ENCODE measurements around the gene ANKRD29. TPM values are rescaled to one million over a fixed set of nuclear protein-coding genes. Genes with fewer than 3 reads are reported as not detected.
"Not testable (repeated sequence)": the region's sequence is repeated elsewhere in the genome, so short reads cannot be mapped to it uniquely, and the experiment has no call there.

ANKRD29 gene
- polyA plus RNA-seq, 1 donor = 6.1 TPM

DNA sequence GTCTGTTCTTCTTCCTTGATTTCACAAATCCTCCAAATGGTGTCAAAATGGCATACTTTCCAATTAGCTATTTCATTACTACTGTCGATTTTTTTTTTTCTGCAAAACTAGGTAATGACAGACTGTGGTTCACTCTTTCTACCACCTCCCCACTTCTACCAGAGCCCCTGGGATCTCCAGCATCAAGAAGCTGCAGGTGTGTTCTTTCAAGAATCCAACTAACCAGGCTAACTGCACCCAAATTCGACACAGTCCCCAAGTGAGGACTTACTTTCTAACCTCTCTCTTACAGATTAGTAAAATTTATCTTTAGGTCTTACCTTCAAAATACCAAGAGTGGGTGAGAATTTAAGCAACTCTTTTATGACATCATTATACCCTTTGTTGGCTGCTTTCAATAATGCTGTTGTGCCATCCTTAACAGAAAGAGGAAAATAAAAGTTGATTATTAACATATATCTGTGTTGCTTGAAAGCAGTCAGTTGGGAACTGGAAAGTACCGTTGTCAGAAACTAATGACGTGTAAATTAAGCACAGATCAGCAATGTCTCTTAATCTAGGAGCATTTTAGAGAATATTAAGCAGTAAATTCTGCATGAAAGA is 45.2 kb downstream of the ANKRD29 start:
- Histone ChIP-seq H3K4me1 (ENCODE audit: control insufficient read depth, insufficient read depth, low read length) (peaks cover 42% of the 10 kb centered on the region), H3K9me3 (ENCODE audit: control insufficient read depth, low read depth, low read length) (no peaks in the 10 kb centered on the region), H3K4me3 (ENCODE audit: low read length) (no peak overlapping the region), H3K27ac (ENCODE audit: low read length) (peak overlapping the region; percentile 66), H3K36me3 (ENCODE audit: control insufficient read depth, insufficient read depth, low read length) (no peaks in the 10 kb centered on the region), H3K27me3 (ENCODE audit: control insufficient read depth, insufficient read depth, low read length) (peaks cover 3% of the 10 kb centered on the region)
- WGBS (ENCODE audit: insufficient coverage, low lambda C conversion rate) = 33% methylated on average over 1 of the region's 4 CpGs
- peak in 1 of 2 donors; percentile 60 for DNase-seq

DNA sequence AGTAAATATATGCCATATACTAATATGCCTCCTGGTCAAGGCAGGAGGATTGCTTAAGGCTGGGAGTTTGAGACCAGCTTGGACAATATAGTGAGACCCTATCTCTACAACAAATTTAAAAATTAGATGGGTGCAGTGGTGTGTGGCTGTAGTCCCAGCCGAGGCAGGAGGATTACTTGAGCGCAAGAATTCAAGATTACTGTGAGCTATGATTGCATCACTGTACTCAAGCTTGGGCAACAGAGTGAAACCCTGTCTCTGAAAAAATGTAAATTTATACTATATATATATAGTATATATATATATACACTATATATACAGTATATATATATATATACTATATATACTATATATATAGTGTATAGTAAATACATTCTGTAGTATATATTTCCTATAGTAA is 46.5 kb downstream of the ANKRD29 start:
- Histone ChIP-seq H3K27me3 (ENCODE audit: control insufficient read depth, insufficient read depth, low read length) (peaks cover 3% of the 10 kb centered on the region), H3K4me1 (ENCODE audit: control insufficient read depth, insufficient read depth, low read length) (peaks cover 54% of the 10 kb centered on the region), H3K4me3 (ENCODE audit: low read length) (no peak overlapping the region), H3K27ac (ENCODE audit: low read length) (no peak overlapping the region), H3K36me3 (ENCODE audit: control insufficient read depth, insufficient read depth, low read length) (no peaks in the 10 kb centered on the region), H3K9me3 (ENCODE audit: control insufficient read depth, low read depth, low read length) (no peaks in the 10 kb centered on the region)
- DNase-seq = no peak
- WGBS (ENCODE audit: insufficient coverage, low lambda C conversion rate) = no CpG with 5 or more reads among the region's 2 CpGs

DNA sequence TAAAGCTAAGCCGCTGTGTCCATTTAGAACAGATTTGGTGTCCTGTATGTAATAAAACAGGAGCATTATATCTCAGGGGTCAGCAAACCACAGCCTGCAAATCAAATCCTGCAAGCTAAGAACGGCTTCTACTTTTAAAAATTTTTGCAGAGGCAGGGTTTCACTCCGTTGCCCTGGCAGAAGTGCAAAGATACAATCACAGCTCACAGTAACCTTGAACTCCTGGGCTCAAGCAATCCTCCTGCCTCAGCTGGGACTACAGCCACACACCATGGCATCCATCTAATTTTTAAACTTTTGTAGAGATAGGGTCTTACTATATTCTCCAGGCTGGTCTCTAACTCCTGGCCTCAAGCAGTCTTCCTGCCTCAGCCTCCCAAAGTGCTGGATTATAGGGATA is 47.8 kb downstream of the ANKRD29 start:
- no peaks in the 10 kb centered on the region for H3K9me3 ChIP-seq (ENCODE audit: control insufficient read depth, low read depth, low read length)
- H3K36me3 ChIP-seq (ENCODE audit: control insufficient read depth, insufficient read depth, low read length) = no peaks in the 10 kb centered on the region

DNA sequence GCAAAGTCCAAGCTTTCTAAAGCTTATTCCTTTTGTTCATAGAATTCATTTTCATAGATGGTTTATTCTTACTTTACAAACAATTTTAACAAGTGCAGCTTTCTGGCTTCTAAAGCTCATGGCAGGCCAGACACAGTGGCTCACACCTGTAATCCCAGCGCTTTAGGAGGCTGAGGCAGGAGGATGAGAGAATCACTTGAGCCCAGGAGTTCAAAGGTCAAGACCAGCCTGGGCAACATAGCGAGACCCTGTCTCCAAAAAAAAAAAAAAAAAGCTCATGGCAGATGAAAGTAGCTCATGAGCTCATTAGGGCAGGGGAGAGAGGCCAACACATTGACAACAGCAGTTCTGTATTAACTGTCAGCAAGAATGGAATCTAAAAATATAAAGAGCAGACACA is 48.3 kb downstream of the ANKRD29 start:
- no peak overlapping the region for H3K27ac ChIP-seq (ENCODE audit: low read length)
- H3K4me3 ChIP-seq (ENCODE audit: low read length) = no peak overlapping the region
- peaks cover 53% of the 10 kb centered on the region for H3K4me1 ChIP-seq (ENCODE audit: control insufficient read depth, insufficient read depth, low read length)
- H3K27me3 ChIP-seq (ENCODE audit: control insufficient read depth, insufficient read depth, low read length) = no peaks in the 10 kb centered on the region
- 100% methylated on average over 1 of the region's 2 CpGs for whole genome bisulfite sequencing (ENCODE audit: insufficient coverage, low lambda C conversion rate)
- H3K36me3 ChIP-seq (ENCODE audit: control insufficient read depth, insufficient read depth, low read length) = no peaks in the 10 kb centered on the region
- no peaks in the 10 kb centered on the region for H3K9me3 ChIP-seq (ENCODE audit: control insufficient read depth, low read depth, low read length)
- DNase-seq = no peak

More for the DNA sequence above, 47.8 kb downstream of the ANKRD29 start:
- no peaks in the 10 kb centered on the region for H3K27me3 ChIP-seq (ENCODE audit: control insufficient read depth, insufficient read depth, low read length)
- no CpG with 5 or more reads among the region's 3 CpGs for WGBS (ENCODE audit: insufficient coverage, low lambda C conversion rate)
- no peak for DNase-seq
- peaks cover 56% of the 10 kb centered on the region for H3K4me1 ChIP-seq (ENCODE audit: control insufficient read depth, insufficient read depth, low read length)
- H3K4me3 ChIP-seq (ENCODE audit: low read length) = no peak overlapping the region
- H3K27ac ChIP-seq (ENCODE audit: low read length) = no peak overlapping the region

DNA sequence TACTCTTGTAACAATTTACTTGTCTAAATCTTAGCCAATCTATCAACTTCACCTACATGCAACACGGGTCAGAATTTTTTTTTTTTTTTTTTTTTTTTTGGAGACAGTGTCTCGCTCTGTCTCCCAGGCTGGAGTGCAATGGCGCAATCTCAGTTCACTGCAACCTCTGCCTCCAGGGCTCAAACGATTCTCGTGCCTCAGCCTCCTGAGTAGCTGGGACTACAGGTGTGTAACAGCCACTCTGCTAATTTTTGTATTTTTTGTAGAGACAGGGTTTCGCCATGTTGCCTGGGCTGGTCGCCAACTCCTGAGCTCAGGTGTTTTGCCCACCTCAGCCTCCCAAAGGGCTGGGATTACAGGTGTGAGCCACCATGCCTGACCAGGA is 49.6 kb downstream of the ANKRD29 start:
- H3K27ac ChIP-seq (ENCODE audit: low read length); DNase-seq: not testable (repeated sequence)

DNA sequence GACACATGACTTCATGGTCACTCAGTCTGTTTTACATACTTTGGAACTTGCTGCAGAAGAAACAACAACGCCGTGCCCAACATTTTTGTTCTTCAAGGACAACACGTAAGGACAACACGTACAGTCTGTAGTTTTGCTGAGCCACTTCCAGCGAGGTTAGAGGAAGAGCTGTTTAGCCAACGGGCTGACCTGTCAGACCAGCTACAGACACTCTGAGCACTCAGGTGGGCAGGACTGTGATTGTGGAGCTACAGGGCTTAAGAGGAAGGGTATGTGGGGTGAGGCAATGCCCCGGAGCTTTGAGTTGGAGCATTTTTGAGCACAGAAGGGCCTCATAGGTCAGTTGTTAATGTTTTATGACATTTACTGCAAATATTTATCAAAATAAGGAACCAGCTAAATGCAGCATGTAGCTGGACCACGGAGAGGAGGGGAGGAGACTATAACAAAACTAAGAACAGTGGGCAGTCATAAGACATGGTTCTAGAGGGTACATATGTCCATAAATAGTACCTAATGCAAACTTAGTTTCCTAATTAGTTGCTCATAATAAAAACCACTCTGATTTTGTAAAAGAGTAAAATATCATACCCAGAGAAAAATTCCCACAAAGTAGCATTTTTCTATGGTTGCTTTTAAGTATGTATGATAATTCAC is 50.1 kb downstream of the ANKRD29 start:
- WGBS (ENCODE audit: insufficient coverage, low lambda C conversion rate) = no CpG with 5 or more reads among the region's 8 CpGs
- no peaks in the 10 kb centered on the region for H3K9me3 ChIP-seq (ENCODE audit: control insufficient read depth, low read depth, low read length)
- no peak overlapping the region for H3K4me3 ChIP-seq (ENCODE audit: low read length)
- DNase-seq = no peak
- no peaks in the 10 kb centered on the region for H3K27me3 ChIP-seq (ENCODE audit: control insufficient read depth, insufficient read depth, low read length)
- H3K4me1 ChIP-seq (ENCODE audit: control insufficient read depth, insufficient read depth, low read length) = peaks cover 51% of the 10 kb centered on the region
- H3K27ac ChIP-seq (ENCODE audit: low read length) = peak overlapping the region; percentile 72
- no peaks in the 10 kb centered on the region for H3K36me3 ChIP-seq (ENCODE audit: control insufficient read depth, insufficient read depth, low read length)

More for the DNA sequence above, 49.6 kb downstream of the ANKRD29 start:
- peaks cover 53% of the 10 kb centered on the region for H3K4me1 ChIP-seq (ENCODE audit: control insufficient read depth, insufficient read depth, low read length)
- not testable (repeated sequence) for H3K9me3 ChIP-seq (ENCODE audit: control insufficient read depth, low read depth, low read length); H3K36me3 ChIP-seq (ENCODE audit: control insufficient read depth, insufficient read depth, low read length); H3K4me3 ChIP-seq (ENCODE audit: low read length); H3K27me3 ChIP-seq (ENCODE audit: control insufficient read depth, insufficient read depth, low read length)
- no CpG with 5 or more reads among the region's 7 CpGs for WGBS (ENCODE audit: insufficient coverage, low lambda C conversion rate)

DNA sequence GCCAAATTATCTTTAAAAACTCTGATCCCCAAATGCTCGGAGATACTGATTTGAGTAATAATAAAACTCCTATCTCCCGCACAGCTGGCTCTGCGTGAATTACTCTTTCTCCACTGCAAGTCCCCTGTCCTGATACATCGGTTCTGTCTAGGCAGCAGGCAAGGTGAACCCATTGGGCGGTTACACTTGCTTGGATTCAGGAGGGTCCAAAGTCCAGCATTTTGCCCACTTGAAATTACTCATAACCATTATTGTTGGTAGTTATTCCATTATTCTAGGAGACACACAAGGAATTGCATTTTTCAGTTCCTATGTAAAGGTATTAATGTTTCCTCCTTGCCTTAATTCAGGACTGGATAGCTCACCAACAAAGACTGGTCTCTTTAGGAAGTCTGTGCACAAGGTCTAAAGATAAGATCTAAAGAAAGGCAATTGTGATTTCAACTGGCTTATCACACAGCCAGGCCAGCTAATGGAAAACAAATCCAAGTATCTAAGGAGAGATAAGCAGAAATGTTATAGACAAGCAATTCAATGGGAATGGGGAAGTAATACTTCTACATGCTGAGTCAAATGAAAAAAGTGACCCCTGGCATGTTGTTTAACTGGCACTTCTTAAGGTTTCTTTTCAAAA is 53.2 kb downstream of the ANKRD29 start:
- no peaks in the 10 kb centered on the region for H3K36me3 ChIP-seq (ENCODE audit: control insufficient read depth, insufficient read depth, low read length)
- no peaks in the 10 kb centered on the region for H3K27me3 ChIP-seq (ENCODE audit: control insufficient read depth, insufficient read depth, low read length)
- no CpG with 5 or more reads among the region's 5 CpGs for WGBS (ENCODE audit: insufficient coverage, low lambda C conversion rate)
- H3K4me3 ChIP-seq (ENCODE audit: low read length) = no peak overlapping the region
- peaks cover 45% of the 10 kb centered on the region for H3K4me1 ChIP-seq (ENCODE audit: control insufficient read depth, insufficient read depth, low read length)
- H3K27ac ChIP-seq (ENCODE audit: low read length) = peak overlapping the region; percentile 63
- no peaks in the 10 kb centered on the region for H3K9me3 ChIP-seq (ENCODE audit: control insufficient read depth, low read depth, low read length)
- peak in 1 of 2 donors; percentile 68 for DNase-seq

DNA sequence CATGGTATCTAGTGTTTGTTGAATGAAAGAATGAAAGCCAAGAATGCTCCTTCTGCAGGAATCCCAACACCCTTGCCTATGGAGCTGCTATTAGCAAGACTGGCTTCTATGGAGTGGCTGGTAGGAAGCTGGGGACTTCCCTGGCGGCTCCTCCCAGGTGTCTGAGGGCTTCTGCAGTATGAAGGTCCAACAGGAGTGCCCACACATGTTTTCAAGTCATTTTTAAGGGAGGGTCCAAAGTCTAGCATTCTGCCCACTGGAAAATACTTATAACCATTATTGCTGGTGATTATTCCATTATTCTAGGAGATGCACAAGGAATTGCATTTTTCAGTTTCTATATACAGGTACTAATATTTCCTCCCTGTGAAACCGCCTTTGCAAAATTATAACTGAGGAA is 54.5 kb downstream of the ANKRD29 start:
- H3K27me3 ChIP-seq (ENCODE audit: control insufficient read depth, insufficient read depth, low read length) = no peaks in the 10 kb centered on the region
- H3K27ac ChIP-seq (ENCODE audit: low read length) = no peak overlapping the region
- no peaks in the 10 kb centered on the region for H3K36me3 ChIP-seq (ENCODE audit: control insufficient read depth, insufficient read depth, low read length)
- peaks cover 45% of the 10 kb centered on the region for H3K4me1 ChIP-seq (ENCODE audit: control insufficient read depth, insufficient read depth, low read length)
- H3K4me3 ChIP-seq (ENCODE audit: low read length) = no peak overlapping the region
- no CpG with 5 or more reads among the region's 2 CpGs for WGBS (ENCODE audit: insufficient coverage, low lambda C conversion rate)
- DNase-seq = peak in 1 of 2 donors; percentile 71
- H3K9me3 ChIP-seq (ENCODE audit: control insufficient read depth, low read depth, low read length) = no peaks in the 10 kb centered on the region

DNA sequence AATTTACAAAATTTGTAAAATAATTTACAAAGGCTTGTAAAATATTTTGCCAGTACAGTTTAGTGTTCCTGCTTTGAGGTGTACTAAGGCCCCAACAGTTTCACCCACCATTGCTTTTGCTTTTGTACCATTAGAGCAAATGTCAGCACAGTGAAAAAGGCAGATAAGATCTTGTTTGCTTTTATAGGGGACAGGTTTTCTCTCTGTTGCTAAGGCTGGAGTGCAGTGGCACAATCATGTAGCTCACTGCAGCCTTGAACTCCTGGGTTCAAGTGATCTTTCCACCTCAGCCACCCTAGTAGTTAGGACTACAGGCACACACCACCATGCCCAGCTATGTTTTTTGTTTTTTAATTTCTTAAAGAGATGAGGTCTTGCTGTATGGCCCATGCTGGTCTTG is 56.8 kb downstream of the ANKRD29 start:
- no peaks in the 10 kb centered on the region for H3K36me3 ChIP-seq (ENCODE audit: control insufficient read depth, insufficient read depth, low read length)

DNA sequence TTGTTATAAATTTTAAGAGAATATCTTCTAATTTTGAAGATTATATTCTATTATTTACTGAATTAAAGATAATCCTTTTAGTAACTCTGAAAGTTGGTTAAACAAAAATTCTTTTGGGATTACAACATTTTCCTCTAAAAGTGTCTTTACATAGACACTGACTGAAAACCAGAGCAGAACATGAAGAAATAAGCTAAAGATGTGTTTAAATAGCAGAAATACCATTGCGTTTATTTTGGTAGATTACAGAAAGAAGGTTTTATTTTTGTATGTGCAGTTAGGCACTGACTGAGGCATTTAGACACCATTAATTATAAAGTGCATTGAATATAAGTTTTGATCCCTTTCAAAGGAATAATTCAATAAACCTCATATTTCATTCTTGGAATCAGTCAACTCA is 62.9 kb downstream of the ANKRD29 start:
- whole genome bisulfite sequencing (ENCODE audit: insufficient coverage, low lambda C conversion rate) = 100% methylated on average over 1 of the region's 1 CpG

More for the DNA sequence above, 56.8 kb downstream of the ANKRD29 start:
- Histone ChIP-seq H3K27ac (ENCODE audit: low read length) (no peak overlapping the region), H3K27me3 (ENCODE audit: control insufficient read depth, insufficient read depth, low read length) (no peaks in the 10 kb centered on the region), H3K4me1 (ENCODE audit: control insufficient read depth, insufficient read depth, low read length) (peaks cover 25% of the 10 kb centered on the region), H3K9me3 (ENCODE audit: control insufficient read depth, low read depth, low read length) (no peaks in the 10 kb centered on the region), H3K4me3 (ENCODE audit: low read length) (no peak overlapping the region)
- no peak for DNase-seq

More for the DNA sequence above, 62.9 kb downstream of the ANKRD29 start:
- DNase-seq = no peak
- H3K4me3 ChIP-seq (ENCODE audit: low read length) = no peak overlapping the region
- no peaks in the 10 kb centered on the region for H3K36me3 ChIP-seq (ENCODE audit: control insufficient read depth, insufficient read depth, low read length)
- no peaks in the 10 kb centered on the region for H3K27me3 ChIP-seq (ENCODE audit: control insufficient read depth, insufficient read depth, low read length)
- H3K9me3 ChIP-seq (ENCODE audit: control insufficient read depth, low read depth, low read length) = no peaks in the 10 kb centered on the region
- H3K27ac ChIP-seq (ENCODE audit: low read length) = no peak overlapping the region
- H3K4me1 ChIP-seq (ENCODE audit: control insufficient read depth, insufficient read depth, low read length) = no peaks in the 10 kb centered on the region
